ENCODE data around the gene DNAJA3.
A peak's percentile ranks its signal among the peaks of the same experiment; 100 is the strongest.

Gene DNAJA3

GRCh38 chr16:4425378-4426020 is at the start of gene DNAJA3:
TSS of gene DNAJA3 (plus strand) at chr16:4425868. CDS start at chr16:4425882, 14 bp downstream.
- DNase-seq = peak; percentile 84

- no peak for DNase-seq
Measured at GRCh38 chr16:4376126-4376892, 49.4 kb upstream of the DNAJA3 start.

GRCh38 chr16:4376893-4377572 is 48.6 kb upstream of the DNAJA3 start:
- no peak for DNase-seq

- DNase-seq = no peak
Measured at GRCh38 chr16:4377573-4378154, 48.0 kb upstream of the DNAJA3 start.

GRCh38 chr16:4378161-4378666 is 47.5 kb upstream of the DNAJA3 start:
- no peak for DNase-seq

GRCh38 chr16:4378999-4379690 is 46.5 kb upstream of the DNAJA3 start:
- DNase-seq = no peak

GRCh38 chr16:4380119-4381063 is 45.3 kb upstream of the DNAJA3 start:
- no peak for DNase-seq

- peak; percentile 69 for DNase-seq
Measured at GRCh38 chr16:4381072-4381934, 44.4 kb upstream of the DNAJA3 start.

GRCh38 chr16:4381935-4382794 is 43.5 kb upstream of the DNAJA3 start:
- no peak for DNase-seq

- no peak for DNase-seq
Measured at GRCh38 chr16:4382795-4383357, 42.8 kb upstream of the DNAJA3 start.

GRCh38 chr16:4383591-4384444 is 41.9 kb upstream of the DNAJA3 start:
- DNase-seq = no peak

GRCh38 chr16:4384509-4384942 is 41.1 kb upstream of the DNAJA3 start:
- DNase-seq = no peak

- DNase-seq = no peak
Measured at GRCh38 chr16:4385066-4385788, 40.4 kb upstream of the DNAJA3 start.

- DNase-seq = no peak
Measured at GRCh38 chr16:4385789-4386450, 39.7 kb upstream of the DNAJA3 start.

GRCh38 chr16:4386451-4386805 is 39.2 kb upstream of the DNAJA3 start:
- DNase-seq = no peak

- DNase-seq = no peak
Measured at GRCh38 chr16:4386951-4387565, 38.6 kb upstream of the DNAJA3 start.
